HEK293 (cell line): ENCODE measurements around the gene NPR3.

Source experiments
- CTCF ChIP-seq: fragments of 450-650 bp; formaldehyde crosslinking; IDR thresholded peaks from 2 replicates; pipeline ENCODE4 v1.5.1; 2016; ENCODE audit warnings: missing biosample characterization, missing genetic modification characterization
- TCF7L2 ChIP-seq: IDR thresholded peaks from 2 replicates; pipeline ENCODE4 v1.6.1; 2011; ENCODE audit warnings: low read depth, mild to moderate bottlenecking, inconsistent platforms, low read length, moderate library complexity, borderline replicate concordance
- ZBTB1 ChIP-seq: fragments of 450-650 bp; formaldehyde crosslinking; IDR thresholded peaks from 2 replicates; pipeline ENCODE4 v1.5.1; 2016; ENCODE audit warnings: missing biosample characterization, missing genetic modification characterization
- ZBTB17 ChIP-seq: fragments of 450-650 bp; formaldehyde crosslinking; IDR thresholded peaks from 2 replicates; pipeline ENCODE4 v1.5.1; 2016; ENCODE audit warnings: missing biosample characterization, missing genetic modification characterization
- ZBTB7A ChIP-seq: fragments of 450-650 bp; formaldehyde crosslinking; IDR thresholded peaks from 2 replicates; pipeline ENCODE4 v1.5.1; 2016; ENCODE audit warnings: low read depth, missing biosample characterization, missing genetic modification characterization
- ZFP69B ChIP-seq: fragments of 450-650 bp; formaldehyde crosslinking; IDR thresholded peaks from 2 replicates; pipeline ENCODE4 v1.5.1; 2016; ENCODE audit warnings: missing biosample characterization, missing genetic modification characterization
- ZNF121 ChIP-seq: fragments of 450-650 bp; formaldehyde crosslinking; IDR thresholded peaks from 2 replicates; pipeline ENCODE4 v1.5.1; 2016; ENCODE audit warnings: missing biosample characterization, missing genetic modification characterization
- ZNF280C ChIP-seq: fragments of 450-650 bp; formaldehyde crosslinking; IDR thresholded peaks from 2 replicates; pipeline ENCODE4 v1.5.1; 2016; ENCODE audit warnings: missing biosample characterization, missing genetic modification characterization
- ZNF391 ChIP-seq: fragments of 450-650 bp; formaldehyde crosslinking; IDR thresholded peaks from 2 replicates; pipeline ENCODE4 v1.5.1; 2016; ENCODE audit warnings: low read depth, missing biosample characterization, missing genetic modification characterization, borderline replicate concordance
- ZNF560 ChIP-seq: fragments of 450-650 bp; formaldehyde crosslinking; IDR thresholded peaks from 2 replicates; pipeline ENCODE4 v1.5.1; 2017; ENCODE audit warnings: missing biosample characterization, missing genetic modification characterization, borderline replicate concordance
- ZNF571 ChIP-seq: fragments of 450-650 bp; formaldehyde crosslinking; IDR thresholded peaks from 2 replicates; pipeline ENCODE4 v1.5.0; 2017; ENCODE audit warnings: missing biosample characterization, missing genetic modification characterization
- ZNF624 ChIP-seq: fragments of 450-650 bp; formaldehyde crosslinking; IDR thresholded peaks from 2 replicates; pipeline ENCODE4 v1.5.1; 2017; ENCODE audit warnings: missing biosample characterization, missing genetic modification characterization

- TF ChIP-seq ZFP69B (tag by site-specific recombination) (no peak), CTCF (tag by site-specific recombination) (no peak), ZNF560 (tag by site-specific recombination) (no peak), TCF7L2 (no peak), ZNF624 (tag by site-specific recombination) (no peak), ZBTB17 (tag by site-specific recombination) (no peak), ZBTB1 (tag by site-specific recombination) (no peak), ZBTB7A (no peak), ZNF280C (tag by site-specific recombination) (no peak), ZNF571 (tag by site-specific recombination) (no peak), ZNF391 (no peak), ZNF121 (no peak)
Measured at GRCh38 chr5:32673272-32673671, 37.8 kb upstream of the NPR3 start.
